Measurements from ENCODE around the gene AMIGO3. TPM values are rescaled to one million over a fixed set of nuclear protein-coding genes. Genes with fewer than 3 reads are reported as not detected.

AMIGO3 gene
- total RNA-seq, 1 experiment from 2014 or later: 2.1 TPM

DNA sequence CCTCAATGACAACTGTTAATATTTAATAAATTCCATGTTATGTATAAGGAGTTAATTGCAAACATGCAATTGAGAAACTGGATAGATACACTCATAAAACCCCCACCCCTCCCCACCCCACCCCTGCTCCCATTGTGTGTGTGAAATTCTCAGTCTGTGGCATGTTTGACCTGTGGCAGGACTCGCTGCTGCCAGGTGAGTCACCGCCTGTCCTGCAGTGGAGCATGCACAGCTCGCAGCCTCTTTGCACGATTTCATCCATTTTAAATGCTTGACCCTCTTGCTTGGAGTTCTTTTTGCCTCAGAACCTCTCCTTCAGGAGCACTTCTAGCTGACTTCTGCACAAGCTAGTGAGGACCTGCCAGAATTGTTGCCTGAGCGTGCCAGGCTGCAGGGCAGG is 50.6 kb downstream of the AMIGO3 start:
- Histone ChIP-seq H3K36me3 (no peaks in the 10 kb centered on the region), H3K9me3 (no peaks in the 10 kb centered on the region), H3K27me3 (no peaks in the 10 kb centered on the region), H3K4me3 (no peak overlapping the region)
- DNase-seq: peak; percentile 43

DNA sequence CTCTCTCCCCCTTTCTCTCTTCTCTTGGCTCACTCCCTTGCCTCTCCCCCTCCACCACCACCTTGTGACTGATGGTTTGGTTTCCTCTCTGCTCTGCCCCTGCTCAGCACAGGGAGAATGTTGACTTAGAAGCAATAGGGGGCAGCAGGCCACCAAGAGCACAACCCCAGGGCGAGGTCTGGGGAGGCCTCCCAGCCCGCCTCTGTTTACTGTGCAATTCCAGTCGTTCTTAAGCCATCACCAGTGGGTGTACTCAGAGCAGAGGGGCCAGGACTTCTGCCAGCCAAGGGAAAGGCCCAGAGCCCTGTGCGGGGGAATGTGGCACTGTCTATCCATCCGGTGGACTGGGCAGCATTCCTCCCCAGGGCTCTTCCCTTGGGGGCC is 51.1 kb downstream of the AMIGO3 start:
- Histone ChIP-seq H3K9me3 (no peaks in the 10 kb centered on the region), H3K27me3 (no peaks in the 10 kb centered on the region), H3K36me3 (no peaks in the 10 kb centered on the region), H3K4me3 (no peak overlapping the region)
- DNase-seq: no peak

DNA sequence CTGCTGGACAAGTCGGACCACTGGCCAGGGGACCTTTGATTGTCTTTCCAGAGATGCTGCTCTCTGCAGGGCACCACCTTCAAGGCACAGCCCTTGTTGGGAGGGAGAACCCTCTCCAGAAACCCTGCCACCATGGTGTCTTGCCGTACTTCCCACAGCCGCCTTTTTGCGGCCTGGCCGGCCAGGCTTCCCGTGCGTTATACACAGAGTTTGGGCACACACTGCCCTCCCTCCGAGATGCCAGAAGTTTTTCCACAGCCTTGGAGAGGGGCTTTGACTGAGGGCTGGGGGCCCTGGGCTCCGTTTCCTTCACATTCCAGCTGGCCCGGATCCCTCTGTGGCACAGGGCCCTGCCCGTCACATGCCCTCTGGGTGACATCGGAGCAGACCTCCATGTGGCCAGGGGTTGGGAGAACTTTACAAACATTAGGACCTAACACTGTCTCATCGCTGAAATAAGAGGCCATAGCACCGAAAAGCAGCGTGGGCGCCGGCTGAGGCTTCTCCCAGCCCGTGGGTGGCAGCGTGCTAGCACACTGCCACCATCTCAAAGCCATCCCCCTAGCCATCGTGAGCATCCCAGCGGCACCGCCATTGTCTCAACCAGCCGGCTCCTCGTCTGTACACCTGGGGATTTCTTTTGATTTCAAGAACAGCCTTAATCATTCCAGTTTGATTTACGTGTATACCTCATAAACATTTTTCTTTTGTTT is 51.6 kb downstream of the AMIGO3 start:
- Histone ChIP-seq H3K27me3 (no peaks in the 10 kb centered on the region), H3K9me3 (no peaks in the 10 kb centered on the region), H3K4me3 (no peak overlapping the region), H3K36me3 (no peaks in the 10 kb centered on the region)
- no peak for DNase-seq

Other genes starting within 250 kb of the AMIGO3 start
- 43.5 and 52.3 TPM in 2 replicates for gene DAG1, start 249.4 kb downstream of the AMIGO3 start, total RNA-seq (2014; rRNA removed; shearing (Covaris generic); ENCODE audit: low replicate concordance)
- 0.05 and 0.23 TPM in 2 replicates for gene BSN, start 165.2 kb downstream of the AMIGO3 start, total RNA-seq (2014; rRNA removed; shearing (Covaris generic); ENCODE audit: low replicate concordance)
- gene APEH, start 45.3 kb downstream of the AMIGO3 start, total RNA-seq (2014; rRNA removed; shearing (Covaris generic); ENCODE audit: low replicate concordance): 53.9 and 87.5 TPM in 2 replicates
- gene MST1, start 30.2 kb downstream of the AMIGO3 start, total RNA-seq (2014; rRNA removed; shearing (Covaris generic); ENCODE audit: low replicate concordance): 0.33 TPM in 1 of 2 replicates, not detected in the other
- gene RNF123, start 30.1 kb downstream of the AMIGO3 start, total RNA-seq (2014; rRNA removed; shearing (Covaris generic); ENCODE audit: low replicate concordance): 8.5 TPM in 2 replicates
- gene GMPPB, start 4.3 kb upstream of the AMIGO3 start, total RNA-seq (2014; rRNA removed; shearing (Covaris generic); ENCODE audit: low replicate concordance): 16.8 and 19.4 TPM in 2 replicates
- 10.9 and 19.5 TPM in 2 replicates for gene IP6K1, start 66.9 kb upstream of the AMIGO3 start, total RNA-seq (2014; rRNA removed; shearing (Covaris generic); ENCODE audit: low replicate concordance)
- gene CDHR4, start 80.2 kb upstream of the AMIGO3 start, total RNA-seq (2014; rRNA removed; shearing (Covaris generic); ENCODE audit: low replicate concordance): 0.10 TPM in 1 of 2 replicates, not detected in the other
- 3.2 TPM in 1 of 2 replicates, not detected in the other for gene INKA1, start 83.6 kb upstream of the AMIGO3 start, total RNA-seq (2014; rRNA removed; shearing (Covaris generic); ENCODE audit: low replicate concordance)
- 5.8 and 6.9 TPM in 2 replicates for gene UBA7, start 94.3 kb upstream of the AMIGO3 start, total RNA-seq (2014; rRNA removed; shearing (Covaris generic); ENCODE audit: low replicate concordance)
- gene TRAIP, start 136.9 kb upstream of the AMIGO3 start, total RNA-seq (2014; rRNA removed; shearing (Covaris generic); ENCODE audit: low replicate concordance): 4.9 and 18.5 TPM in 2 replicates
- gene CAMKV, start 150.2 kb upstream of the AMIGO3 start, total RNA-seq (2014; rRNA removed; shearing (Covaris generic); ENCODE audit: low replicate concordance): 0.20 TPM in 1 of 2 replicates, not detected in the other
- gene MST1R, start 184.2 kb upstream of the AMIGO3 start, total RNA-seq (2014; rRNA removed; shearing (Covaris generic); ENCODE audit: low replicate concordance): 1.1 and 1.9 TPM in 2 replicates
- gene MON1A, start 210.1 kb upstream of the AMIGO3 start, total RNA-seq (2014; rRNA removed; shearing (Covaris generic); ENCODE audit: low replicate concordance): 10.3 and 15.6 TPM in 2 replicates
- gene RBM6, start 220.5 kb upstream of the AMIGO3 start, total RNA-seq (2014; rRNA removed; shearing (Covaris generic); ENCODE audit: low replicate concordance): 12.9 and 13.2 TPM in 2 replicates

Measured in MG63 (cell line).